Anterior cingulate cortex (tissue), 58 donors: ENCODE data around the gene ZNHIT3.
A peak's percentile ranks its signal among the peaks of the same experiment; 100 is the strongest.
"Not testable (repeated sequence)": the region's sequence is repeated elsewhere in the genome, so short reads cannot be mapped to it uniquely, and the experiment has no call there.

ENCODE experiments used
- DNase-seq, 58 donors: peaks; one replicate each; lab custom pipeline; 2025; lab: John Stamatoyannopoulos, UW

ZNHIT3 gene

DNA sequence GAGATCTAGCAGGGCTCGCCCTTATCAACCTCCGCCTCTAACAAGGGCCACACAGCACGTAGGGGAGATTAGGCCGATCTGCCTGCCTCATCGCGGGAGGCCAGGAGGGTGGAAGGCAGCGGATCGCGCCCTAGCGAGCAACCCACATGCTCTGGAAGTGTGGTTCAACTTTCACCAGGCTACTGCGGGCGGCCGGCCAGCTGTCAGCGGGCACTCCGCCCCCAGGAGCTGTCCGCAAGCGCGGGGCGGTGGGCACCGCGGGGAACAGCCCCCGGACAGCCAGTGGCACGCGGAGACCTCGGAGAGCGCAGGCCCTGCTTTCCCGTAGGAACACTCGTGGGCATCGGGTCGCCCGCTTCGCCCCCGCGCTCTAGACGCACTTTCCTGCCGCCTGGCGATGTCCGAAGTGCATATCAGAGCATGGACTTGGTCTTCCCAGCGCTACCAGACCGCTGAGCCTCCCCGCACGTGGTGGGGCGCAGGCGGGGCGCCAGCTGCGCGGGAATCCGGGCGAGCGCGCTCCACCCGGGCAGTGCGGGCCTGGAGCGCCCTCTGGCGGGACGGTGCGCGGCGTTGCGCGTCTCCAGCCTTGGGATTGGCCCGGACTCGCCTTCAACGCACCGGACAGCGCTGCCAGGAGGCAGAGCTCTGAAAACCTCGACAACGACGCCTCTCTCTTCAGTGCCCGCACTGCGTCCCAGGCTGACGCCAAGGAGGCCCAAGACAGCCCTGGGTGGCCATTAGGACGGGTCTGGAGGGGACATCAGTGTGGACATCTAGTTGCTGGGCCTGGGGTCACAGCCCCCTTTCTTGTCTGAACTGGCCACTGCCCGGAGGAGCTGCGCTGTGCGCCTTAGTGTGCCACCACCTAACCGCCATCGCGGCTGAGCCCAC is 3.6 kb upstream of the ZNHIT3 start:
- DNase-seq: peak in 54 of 58 donors; percentile 24 to 88 (median 68)

DNA sequence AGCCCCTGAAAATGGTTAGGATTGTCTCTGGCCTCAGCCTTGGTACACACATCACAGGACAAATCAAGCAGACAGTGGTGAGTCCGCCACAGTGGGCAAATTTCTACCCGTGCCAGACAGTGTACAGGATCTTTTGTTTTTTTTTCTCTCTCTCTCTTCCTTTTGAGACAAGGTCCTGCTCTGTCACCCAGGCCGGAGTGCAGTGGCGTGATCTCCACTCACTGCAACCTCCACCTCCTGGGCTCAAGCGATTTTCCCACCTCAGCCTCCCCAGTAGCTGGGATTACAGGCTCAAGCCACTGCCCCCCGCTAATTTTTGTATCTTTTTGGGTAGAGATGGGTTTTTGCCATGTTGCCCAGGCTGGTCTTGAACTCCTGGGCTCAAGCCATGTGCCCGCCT is 2.5 kb upstream of the ZNHIT3 start:
- not testable (repeated sequence) for DNase-seq

DNA sequence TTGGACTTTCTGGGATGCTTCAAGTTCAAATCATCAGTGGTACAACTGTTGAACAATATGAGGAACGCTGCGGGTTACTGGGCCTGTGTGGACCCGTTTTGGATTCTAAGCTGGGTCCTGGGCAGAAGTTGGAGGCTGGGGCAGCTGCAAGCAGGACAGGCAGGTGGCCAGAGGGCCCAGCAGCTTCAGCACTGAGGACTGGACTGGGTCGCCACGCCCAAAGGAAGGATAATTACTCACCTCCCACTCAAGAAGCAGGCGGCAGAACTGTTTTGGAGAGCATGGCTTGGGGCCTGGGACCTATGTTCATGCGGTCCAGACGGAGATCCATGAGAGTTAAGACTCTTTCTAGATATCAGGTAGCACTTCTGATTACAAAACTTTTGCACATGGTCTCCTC is 1.5 kb upstream of the ZNHIT3 start:
- DNase-seq: no peak

DNA sequence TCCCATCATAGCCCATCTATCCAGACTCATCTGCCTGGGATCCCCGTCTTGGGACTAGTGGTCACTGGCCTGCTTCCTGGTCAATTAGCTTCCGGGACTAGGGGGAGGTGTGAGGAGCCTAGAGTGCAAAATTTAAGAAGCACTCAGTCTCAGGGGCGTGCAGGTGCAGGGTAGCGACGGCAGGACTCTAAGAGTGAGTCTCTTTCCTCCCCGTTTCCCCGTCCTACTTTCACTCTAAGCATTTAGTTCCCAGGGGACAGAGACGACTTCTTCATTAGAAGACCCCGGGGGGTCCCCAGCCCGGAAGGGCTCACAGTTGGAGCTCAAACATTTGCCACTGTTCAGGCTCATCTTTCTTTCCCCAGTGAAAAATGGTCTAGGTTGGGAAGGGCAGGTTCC is 677 bp upstream of the ZNHIT3 start:
- DNase-seq: no peak

DNA sequence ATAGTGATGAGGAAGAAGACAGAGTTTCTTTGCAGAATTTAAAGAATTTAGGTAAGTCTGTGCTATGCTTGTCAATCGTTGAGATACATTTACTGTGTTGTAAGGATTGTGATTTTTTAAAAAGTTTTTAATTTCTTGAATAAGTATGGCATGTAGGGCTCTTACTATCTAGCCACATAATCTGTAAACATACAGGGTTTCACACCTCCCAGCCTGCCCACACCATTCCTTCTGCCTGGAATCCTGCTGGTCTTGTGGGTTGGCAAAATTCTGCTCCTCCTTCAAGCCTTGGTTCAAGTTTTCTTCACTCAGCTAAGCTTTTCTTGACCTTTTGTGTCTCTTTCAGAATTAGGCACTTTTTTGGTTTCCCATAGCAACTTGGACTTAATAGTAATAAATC is 7.5 kb downstream of the ZNHIT3 start:
- no peak for DNase-seq

DNA sequence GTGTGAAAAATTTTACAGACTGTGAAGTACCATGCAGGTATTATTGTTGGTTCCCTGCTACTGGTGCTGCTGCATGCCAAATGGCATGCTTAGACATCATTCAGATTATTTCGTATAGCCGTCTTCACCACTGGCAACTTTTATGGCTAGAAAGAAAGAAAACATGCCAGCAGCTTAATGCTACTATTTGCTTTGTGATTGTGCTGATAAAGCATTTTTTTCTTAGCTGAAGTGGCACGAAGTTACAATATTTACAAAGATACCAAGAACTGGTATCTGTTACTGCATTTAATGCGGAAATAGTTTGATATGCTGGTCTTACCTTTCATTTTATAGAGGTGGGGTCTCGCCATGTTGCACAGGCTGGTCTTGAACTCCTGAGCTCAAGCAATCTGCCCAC is 8.2 kb downstream of the ZNHIT3 start:
- DNase-seq: no peak

DNA sequence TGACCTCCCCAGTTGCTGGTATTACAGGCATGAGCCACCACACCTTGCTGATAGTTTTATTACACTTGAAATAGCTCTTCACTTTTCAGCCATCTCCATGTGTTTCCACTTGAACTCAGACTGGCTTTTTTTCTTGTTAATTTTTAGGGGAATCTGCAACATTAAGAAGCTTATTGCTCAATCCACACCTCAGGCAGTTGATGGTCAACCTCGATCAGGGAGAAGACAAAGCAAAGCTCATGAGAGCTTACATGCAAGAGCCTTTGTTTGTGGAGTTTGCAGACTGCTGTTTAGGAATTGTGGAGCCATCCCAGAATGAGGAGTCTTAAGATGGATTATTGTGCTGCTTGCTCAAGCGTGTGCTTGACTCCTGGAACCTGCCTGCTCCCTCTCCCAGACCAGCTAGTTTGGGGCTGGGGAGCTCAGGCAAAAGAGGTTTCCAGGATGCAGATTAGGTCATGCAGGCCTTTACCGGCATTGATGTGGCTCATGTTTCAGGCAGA is 8.6 kb downstream of the ZNHIT3 start:
- DNase-seq: no peak

DNA sequence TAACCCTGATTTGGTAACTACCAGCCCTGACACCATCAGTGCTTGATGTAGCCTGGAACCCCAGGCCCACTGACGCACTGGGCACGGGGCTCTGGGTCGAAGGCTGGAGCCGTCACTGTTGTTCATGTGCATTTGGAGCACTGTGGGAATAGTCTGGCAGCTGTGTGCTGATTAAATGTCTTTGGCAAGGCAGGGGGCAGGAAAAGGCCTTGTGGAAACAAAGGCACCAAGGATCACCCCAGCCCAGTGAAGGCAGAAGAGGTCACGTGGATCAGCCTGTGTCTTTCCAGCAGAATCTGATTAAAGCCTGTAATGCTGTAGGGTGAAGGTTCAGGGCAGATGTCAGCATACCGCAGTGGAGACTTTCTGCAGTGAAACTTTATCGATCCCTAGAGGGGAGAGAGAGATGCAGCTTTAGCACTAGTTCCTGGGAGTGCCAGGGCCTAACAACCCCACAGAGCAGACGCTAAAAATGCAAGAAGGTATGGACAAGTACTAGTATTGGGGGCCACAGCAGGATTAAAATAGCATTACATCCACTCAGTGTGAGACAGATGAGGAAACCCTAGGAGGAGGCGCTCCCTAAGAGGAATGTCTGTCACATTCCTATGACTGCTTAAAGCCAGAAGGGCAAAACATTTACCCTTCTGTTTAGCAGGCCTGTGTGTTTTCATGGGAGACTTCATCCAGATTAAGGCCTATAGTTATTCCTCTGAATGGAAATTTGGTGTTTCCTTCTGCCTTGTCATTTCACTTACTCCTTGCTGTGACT is 9.7 kb downstream of the ZNHIT3 start:
- DNase-seq: peak in 26 of 58 donors; percentile 3 to 65 (median 30)

DNA sequence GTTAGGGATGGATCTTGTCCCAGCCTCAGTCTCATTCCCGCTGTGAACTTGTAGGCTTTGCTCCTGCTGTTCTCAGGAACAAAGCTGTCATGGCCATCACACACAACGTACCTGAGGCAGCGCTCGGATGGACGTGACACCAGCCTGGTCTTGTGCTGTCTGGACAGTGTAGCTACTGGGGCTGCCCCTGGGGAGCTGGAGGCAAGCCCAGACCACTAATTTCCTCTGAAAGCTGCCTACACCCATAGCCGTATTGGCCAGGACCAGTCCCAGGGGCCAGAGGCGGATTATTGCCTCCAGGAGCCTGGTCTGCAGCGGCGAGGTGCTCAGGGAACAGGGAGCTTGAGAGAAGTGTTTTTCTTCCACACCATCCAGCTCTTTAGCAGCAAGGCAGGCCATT is 11.7 kb downstream of the ZNHIT3 start:
- no peak for DNase-seq

DNA sequence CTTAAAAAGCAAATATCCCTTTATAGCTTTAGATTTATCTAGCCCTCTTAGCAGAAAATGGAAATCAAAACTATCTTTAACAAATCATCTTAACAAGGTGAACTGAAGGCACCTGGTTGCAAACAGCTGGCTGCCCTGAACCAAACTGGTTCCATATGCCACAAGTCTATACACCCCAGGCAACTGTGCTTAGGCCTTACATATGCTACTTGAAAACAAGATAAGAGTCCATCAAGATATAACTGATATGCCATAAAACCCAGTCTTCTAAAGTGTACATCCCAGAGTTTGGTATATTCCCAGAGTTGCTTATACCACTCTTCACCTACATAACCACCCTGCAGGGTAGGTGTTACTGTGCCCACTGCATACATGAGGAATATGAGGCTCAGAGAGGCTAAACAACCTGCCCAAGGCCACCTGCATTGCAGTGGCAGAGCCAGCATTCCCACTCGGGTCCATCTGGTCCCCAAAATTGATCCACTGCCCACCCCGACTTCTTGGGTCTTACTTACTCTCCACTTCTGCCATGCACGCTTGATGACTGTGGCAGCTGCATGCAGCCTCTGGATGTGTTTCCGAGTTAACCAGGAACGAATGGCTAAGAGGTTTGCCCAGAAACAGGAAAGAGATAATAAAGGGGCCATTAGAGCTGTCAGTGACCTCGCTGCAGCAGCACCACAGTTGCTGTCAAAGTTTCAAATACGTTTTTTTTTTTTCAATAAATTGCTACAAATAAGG is 12.2 kb downstream of the ZNHIT3 start:
- no peak for DNase-seq

DNA sequence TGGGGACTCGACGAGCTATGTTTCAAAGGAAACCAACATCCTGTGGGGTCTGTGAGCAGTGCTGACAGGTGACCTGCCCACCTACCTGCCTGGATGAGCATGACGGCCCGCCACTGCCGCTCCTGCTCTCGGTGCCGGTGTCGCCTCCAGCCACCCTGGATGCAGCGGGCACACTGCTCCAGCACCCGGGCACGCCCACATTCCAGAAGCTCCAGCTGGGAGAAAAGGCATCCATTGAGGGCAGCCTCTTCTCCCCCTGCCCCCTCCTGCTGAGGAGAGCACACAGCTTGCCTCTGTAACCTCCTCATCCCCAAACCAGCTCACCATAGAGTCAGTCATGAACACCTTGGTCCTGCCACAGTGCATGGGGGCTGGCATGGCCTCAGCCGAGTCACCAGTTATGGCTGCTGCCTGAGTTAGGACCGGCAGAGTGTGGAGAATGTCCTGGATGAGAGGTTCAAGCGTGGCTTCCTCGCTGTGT is 14.3 kb downstream of the ZNHIT3 start:
- DNase-seq: no peak

DNA sequence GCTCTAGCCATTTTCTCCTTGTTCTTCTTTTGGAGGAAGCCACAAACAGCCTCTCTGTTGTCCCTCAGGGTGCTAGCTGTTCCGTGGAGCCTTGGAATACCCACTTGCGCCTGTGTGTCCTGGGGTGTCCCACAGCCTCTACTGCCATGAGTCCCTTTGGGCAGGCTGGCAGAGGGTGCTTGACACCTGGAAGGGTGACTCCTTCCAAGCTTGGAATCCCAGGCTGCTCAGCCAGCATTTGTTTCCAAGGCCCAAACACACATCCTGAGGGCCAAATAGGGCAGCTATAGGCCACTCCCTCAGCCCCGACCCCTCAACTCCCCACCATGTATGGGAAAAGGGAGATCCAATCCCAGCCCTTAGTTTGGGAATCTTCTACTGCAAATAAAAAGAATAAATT is 14.9 kb downstream of the ZNHIT3 start:
- no peak for DNase-seq

DNA sequence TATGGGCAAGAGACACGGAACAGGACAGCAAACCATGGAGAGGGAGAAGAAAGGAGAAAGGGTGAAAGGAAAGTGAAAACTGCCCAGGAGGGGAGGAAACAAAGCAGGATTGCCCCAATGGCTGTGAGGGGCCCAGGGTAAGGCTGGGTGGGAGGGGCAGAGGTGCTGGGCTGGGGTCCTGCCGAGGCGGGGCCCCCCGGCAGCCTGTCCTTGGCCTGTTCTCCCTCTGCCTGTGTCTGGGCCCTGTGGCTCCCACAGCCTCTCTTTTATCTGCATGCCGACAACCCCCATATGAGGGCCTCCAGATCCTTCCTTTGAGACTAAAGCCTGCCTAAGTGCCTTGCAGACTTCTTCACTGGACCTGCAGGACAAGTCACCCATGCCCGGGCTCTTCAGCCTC is 15.5 kb downstream of the ZNHIT3 start:
- no peak for DNase-seq

DNA sequence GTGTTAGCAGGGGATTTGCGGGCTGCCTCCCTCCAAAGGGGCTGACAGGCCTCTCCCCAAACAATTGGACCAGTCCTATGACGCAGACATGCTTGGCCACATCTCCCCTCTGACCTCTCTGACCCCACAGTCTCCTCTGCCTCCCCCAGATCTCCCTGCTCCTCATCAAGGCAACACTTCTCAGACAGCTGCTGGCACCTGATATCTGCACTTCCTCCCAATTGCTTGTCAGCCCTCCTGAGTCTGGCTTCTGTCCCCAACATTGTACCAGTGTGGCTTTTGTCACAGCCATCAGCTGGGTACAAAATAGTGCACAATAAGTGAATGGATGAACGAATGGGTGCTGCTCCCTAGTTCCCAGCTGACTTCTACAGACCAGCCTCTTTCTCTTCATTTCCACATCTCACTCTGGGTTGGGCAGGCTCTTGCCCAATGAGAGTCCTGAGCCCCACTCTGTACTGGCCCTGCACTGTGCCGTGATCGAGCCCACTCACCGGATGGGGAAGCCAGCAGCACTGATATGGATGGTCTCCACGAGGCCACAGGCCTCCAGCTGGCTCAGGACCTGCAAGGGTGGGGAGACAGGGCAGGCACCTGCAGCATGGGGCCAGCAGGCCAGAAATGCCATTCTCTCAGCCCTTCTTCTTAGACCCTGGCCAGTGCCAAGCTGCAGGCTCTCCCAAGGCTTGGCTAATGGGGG is 17.1 kb downstream of the ZNHIT3 start:
- no peak for DNase-seq

DNA sequence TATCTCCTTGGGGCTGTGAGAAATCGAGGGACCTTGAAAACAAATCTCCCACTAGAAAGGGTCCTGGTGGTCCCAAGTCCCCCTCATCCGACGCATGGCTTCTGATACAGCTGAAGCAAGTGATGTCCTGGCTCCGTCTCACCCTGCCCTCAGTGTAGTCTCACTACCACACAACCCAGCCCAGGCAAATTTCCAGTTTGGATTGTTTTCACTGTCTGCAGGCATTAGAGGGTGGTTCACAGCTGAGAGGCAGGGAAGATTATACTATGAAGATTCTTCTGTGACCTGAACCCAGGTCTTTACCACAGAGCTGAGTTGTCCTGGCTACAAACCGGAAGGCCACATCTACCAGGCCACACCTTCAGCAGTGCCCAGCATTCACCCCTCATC is 17.7 kb downstream of the ZNHIT3 start:
- DNase-seq: no peak

DNA sequence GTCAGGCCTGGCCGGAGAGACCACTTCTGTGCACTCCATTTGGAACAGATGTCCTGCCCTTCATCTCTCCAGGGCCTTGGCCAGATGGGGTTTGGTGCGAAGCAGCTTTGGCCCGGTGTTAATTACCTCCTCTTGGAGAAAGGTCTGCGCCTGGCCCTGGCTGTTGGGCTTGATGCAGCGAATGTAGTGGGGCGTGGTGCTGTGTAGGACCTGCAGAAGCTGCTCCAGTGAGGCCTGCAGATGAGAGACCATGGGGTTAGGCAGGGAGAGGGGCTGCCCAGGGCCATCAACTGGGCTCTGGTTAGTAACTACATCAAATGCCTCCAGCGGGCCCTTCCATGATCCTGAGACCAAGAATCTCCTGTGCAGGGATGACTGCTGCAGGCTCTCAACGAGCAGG is 18.7 kb downstream of the ZNHIT3 start:
- DNase-seq: no peak

DNA sequence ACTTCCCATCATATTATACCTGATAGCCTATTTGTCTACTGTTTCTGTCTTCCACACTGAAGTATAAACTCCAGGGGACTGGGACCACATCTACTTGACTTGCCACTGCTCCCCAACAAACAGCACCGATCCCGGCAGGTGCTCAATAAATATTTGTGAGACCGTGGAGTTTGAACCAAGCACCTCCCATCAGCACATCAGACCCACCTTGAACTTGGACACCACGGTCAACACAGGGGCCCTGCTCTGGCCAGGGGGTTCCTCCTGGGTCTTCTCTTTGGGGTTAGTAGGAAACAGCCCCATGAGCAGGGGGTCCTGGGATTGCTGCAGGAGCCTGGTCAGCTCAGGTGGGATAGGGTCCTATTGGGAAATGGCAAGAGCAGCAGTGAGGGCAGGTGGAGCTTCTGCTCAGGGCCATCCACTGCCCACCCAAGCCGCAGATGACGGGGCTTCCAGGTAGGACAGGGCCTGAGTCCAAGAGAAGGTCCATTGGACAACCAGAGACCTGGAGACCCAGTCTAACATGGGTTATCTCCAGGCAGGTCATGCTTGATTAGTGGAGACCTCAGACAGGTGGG is 19.9 kb downstream of the ZNHIT3 start:
- no peak for DNase-seq

DNA sequence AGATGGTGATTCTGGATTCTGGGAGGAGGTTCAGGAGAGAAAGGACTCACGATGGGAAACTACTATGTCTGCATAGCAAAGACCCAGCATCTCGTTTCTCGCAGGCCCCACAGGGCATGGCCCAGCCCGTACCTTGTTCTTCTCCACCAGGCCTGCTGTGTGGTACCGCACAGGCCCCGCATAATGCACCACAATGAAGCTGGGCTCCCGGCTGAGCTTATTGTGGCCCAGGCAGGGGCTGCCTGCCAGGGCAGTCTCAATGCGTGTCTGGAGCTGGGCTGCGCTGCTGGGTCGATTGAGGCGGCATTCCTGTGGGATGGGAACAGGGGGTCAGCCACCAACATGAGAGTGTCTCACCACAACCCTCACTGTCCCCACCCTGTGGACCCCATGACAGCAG is 20.4 kb downstream of the ZNHIT3 start:
- DNase-seq: no peak

DNA sequence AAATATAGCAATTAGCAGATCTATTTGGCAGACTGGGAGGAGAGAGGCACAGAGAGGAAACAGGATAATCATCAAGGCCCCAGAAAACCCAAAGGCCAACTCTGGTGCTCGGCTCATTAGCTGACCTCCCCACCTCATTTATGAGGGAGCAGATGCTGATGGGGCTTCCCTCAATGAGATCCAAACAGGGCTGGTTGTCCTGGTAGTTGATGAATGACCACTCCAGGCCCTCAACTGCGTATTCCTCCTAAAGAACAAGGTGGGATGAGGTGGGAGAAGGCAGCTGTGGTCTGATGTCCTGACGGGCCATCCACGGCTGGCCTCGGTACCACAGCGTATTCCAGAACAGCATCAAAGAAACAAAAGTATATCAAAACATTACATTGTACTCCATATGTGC is 20.8 kb downstream of the ZNHIT3 start:
- DNase-seq: no peak

DNA sequence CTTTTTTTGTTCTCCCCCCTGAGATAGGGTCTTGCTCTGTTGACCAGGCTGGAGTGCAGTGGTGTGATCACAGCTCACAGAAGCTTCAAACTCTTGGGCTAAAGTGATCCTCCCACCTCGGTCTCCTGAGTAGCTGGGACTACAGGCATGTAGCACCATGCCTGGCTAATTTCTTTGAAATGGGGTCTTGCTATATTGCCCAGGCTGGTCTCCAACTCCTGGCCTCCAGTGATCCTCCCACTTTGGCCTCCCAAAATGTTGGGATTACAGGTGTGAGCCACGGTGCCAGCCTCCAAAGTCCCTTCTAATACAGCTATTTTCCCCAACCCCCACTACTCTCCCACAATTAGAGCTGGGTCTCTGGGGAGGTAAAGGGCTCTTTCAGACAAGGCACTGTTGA is 22.0 kb downstream of the ZNHIT3 start:
- DNase-seq: not testable (repeated sequence)
